Measurements from ENCODE around the gene NUMBL. TPM values are rescaled to one million over a fixed set of nuclear protein-coding genes. Genes with fewer than 3 reads are reported as not detected.
"Not testable (repeated sequence)": the region's sequence is repeated elsewhere in the genome, so short reads cannot be mapped to it uniquely, and the experiment has no call there.

NUMBL gene
- total RNA-seq, 1 donor from 2014 or later: 20.9 TPM

DNA sequence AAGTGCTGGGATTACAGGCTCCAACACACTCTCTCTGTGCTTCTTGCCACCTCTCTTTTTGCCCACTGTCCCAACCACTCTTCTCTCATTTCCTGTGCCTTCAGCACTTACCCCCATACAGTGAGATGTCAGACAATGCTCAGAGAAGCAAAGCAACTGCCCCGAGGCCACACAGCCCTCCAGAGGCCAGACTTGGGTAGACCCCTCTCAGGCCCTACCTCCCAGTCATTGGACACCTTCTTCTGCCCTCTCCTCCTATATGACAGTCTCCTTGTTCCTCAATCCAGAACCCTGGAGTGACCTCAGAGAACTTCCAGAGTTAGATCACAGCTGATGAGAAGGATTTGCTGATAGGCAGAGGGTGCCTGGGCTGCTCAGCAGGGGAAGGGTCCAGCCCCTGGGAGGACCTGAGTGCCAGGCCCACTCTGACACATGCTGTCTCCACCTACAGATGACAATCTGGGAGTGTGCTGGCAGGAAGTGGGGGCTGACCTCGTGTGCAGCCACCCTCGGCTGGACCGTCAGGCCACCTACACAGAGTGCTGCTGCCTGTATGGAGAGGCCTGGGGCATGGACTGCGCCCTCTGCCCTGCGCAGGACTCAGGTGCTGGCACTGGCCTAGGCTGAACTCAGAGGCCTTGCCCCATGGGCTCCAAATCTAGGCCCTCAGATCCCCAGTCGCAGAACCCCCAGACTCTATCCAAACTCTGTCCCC is 64.9 kb downstream of the NUMBL start:
- no peaks in the 10 kb centered on the region for H3K9me3 Mint-ChIP-seq (ENCODE audit: low read depth)
- peaks cover 6% of the 10 kb centered on the region for H3K4me1 Mint-ChIP-seq (ENCODE audit: low read depth)
- H3K4me3 Mint-ChIP-seq (ENCODE audit: low read depth): no peak overlapping the region
- TF ChIP-seq, protein P1, sequence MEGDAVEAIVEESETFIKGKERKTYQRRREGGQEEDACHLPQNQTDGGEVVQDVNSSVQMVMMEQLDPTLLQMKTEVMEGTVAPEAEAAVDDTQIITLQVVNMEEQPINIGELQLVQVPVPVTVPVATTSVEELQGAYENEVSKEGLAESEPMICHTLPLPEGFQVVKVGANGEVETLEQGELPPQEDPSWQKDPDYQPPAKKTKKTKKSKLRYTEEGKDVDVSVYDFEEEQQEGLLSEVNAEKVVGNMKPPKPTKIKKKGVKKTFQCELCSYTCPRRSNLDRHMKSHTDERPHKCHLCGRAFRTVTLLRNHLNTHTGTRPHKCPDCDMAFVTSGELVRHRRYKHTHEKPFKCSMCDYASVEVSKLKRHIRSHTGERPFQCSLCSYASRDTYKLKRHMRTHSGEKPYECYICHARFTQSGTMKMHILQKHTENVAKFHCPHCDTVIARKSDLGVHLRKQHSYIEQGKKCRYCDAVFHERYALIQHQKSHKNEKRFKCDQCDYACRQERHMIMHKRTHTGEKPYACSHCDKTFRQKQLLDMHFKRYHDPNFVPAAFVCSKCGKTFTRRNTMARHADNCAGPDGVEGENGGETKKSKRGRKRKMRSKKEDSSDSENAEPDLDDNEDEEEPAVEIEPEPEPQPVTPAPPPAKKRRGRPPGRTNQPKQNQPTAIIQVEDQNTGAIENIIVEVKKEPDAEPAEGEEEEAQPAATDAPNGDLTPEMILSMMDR (IDR thresholded peaks at IDR 0.05; ENCODE audit: unreplicated experiment): no peak
- H3K27me3 Mint-ChIP-seq: peaks cover 15% of the 10 kb centered on the region
- H3K27ac Mint-ChIP-seq: no peak overlapping the region
- DNase-seq (ENCODE audit: low spot score, unreplicated experiment): no peak
- peaks cover 7% of the 10 kb centered on the region for H3K36me3 Mint-ChIP-seq (ENCODE audit: insufficient read depth)

DNA sequence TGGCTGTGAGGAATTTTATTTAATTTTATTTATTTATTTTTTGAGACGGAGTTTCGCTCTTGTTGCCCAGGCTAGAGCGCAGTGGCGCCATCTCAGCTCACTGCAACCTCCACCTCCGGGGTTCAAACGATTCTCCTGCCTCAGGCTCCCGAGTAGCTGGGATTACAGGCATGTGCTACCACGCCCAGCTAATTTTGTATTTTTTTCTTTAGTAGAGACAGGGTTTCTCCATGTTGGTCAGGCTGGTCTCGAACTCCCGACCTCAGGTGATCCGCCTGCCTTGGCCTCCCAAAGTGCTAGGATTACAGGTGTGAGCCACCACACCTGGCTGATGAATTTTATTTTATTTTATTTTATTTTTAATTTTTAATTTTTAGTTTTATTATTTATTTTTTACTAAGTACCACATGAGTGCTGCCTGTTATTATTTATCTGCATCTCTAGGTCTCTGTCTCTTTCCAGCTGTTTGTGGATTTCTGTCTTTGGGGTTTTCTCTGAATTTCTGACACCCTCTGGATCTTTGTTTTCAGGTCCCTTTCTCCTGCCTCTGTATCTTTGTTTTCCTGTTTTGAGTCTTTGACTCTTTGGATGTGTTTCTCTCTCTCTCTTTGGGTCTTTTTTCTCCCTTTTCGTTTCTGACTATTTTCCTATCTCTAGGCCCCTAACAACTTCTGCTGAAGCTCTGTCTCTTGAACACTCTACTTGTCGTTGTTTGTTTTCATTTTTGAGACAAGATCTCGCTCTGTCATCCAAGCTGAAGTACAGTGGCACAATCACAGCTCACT is 65.9 kb downstream of the NUMBL start:
- H3K36me3 Mint-ChIP-seq (ENCODE audit: insufficient read depth); H3K27ac Mint-ChIP-seq; DNase-seq (ENCODE audit: low spot score, unreplicated experiment); H3K4me3 Mint-ChIP-seq (ENCODE audit: low read depth); H3K27me3 Mint-ChIP-seq; H3K9me3 Mint-ChIP-seq (ENCODE audit: low read depth); H3K4me1 Mint-ChIP-seq (ENCODE audit: low read depth): not testable (repeated sequence)

DNA sequence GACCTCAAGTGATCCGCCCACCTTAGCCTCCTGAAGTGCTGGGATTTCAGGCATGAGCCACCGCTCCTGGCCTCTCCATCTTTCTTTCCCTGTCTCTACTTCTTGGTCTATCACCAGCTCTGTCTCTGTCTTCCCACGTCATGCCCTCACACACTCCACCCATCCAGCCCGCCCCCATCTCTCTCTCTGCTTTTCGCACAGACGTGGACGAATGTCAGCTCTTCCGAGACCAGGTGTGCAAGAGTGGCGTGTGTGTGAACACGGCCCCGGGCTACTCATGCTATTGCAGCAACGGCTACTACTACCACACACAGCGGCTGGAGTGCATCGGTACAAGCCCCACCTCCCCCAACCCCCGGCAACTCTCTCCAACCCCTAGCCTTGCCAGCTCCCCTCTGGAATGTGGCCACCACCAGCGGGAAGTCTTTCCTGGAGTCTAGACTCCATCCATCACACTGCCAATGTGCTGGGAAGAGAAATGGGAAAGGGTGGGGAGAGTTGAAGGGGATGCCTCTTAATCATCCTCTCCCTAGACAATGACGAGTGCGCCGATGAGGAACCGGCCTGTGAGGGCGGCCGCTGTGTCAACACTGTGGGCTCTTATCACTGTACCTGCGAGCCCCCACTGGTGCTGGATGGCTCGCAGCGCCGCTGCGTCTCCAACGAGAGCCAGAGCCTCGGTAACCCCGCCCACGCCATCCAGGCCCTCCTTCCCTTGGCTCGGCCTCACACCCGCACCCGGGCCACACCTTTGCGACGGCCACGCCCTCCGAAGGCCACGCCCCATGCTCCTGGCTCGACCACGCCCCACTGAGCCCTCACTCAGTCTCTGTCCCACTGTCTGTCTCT is 66.8 kb downstream of the NUMBL start:
- DNase-seq (ENCODE audit: low spot score, unreplicated experiment): peak; percentile 59
- peaks cover 4% of the 10 kb centered on the region for H3K36me3 Mint-ChIP-seq (ENCODE audit: insufficient read depth)
- H3K27me3 Mint-ChIP-seq: peaks cover 9% of the 10 kb centered on the region
- no peak overlapping the region for H3K27ac Mint-ChIP-seq
- TF ChIP-seq, protein P1 (IDR thresholded peaks at IDR 0.05; ENCODE audit: unreplicated experiment): no peak
- H3K9me3 Mint-ChIP-seq (ENCODE audit: low read depth): no peaks in the 10 kb centered on the region
- no peak overlapping the region for H3K4me3 Mint-ChIP-seq (ENCODE audit: low read depth)
- H3K4me1 Mint-ChIP-seq (ENCODE audit: low read depth): peaks cover 6% of the 10 kb centered on the region

DNA sequence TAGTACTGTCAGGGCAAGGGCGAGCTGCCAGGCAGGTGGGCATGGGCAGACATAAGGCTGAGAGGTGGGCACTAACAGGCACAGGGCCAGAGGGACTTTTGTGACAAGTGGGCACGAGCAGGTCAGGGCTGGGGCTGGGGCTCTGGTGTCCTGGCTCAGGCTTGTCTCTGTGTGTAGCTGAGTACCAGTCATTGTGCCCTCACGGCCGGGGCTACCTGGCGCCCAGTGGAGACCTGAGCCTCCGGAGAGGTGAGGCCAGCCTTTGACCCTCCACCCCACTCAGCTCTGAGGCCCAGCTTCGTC is 67.7 kb downstream of the NUMBL start:
- TF ChIP-seq, protein P1 (IDR thresholded peaks at IDR 0.05; ENCODE audit: unreplicated experiment): no peak
- DNase-seq (ENCODE audit: low spot score, unreplicated experiment): no peak
- H3K27ac Mint-ChIP-seq: no peak overlapping the region
- H3K36me3 Mint-ChIP-seq (ENCODE audit: insufficient read depth): peaks cover 4% of the 10 kb centered on the region
- H3K4me3 Mint-ChIP-seq (ENCODE audit: low read depth): no peak overlapping the region
- H3K9me3 Mint-ChIP-seq (ENCODE audit: low read depth): no peaks in the 10 kb centered on the region
- peaks cover 6% of the 10 kb centered on the region for H3K4me1 Mint-ChIP-seq (ENCODE audit: low read depth)
- peaks cover 9% of the 10 kb centered on the region for H3K27me3 Mint-ChIP-seq

DNA sequence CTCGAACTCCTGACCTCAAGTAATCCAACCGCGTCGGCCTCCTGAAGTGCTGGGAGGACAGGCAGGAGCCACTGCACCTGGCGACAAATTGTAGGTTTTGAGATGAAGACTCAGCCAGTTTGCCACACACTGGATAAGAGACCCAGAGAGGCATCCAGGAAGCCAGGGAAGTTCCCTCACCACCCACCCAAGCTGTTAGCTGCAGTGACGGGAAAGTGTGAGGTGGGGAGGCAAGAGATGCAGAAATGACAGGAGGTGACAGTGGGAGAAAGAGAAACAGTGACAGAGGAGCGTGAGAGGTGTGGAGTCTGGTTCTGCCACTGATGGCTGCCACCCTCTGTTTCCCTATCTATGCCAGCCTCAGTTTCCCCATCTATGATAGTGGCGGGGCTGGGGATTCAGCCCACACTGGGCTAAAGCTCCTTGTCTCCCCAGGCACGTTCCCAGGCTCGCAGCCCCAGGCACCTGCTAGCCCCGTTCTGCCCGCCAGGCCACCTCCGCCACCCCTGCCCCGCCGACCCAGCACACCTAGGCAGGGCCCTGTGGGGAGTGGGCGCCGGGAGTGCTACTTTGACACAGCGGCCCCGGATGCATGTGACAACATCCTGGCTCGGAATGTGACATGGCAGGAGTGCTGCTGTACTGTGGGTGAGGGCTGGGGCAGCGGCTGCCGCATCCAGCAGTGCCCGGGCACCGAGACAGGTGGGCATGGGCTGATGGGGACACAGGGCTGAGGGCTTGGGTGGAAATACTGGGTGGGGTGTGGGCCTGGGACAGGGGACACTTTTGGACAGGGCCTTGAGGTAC is 68.3 kb downstream of the NUMBL start:
- no peaks in the 10 kb centered on the region for H3K9me3 Mint-ChIP-seq (ENCODE audit: low read depth)
- H3K27me3 Mint-ChIP-seq: peaks cover 7% of the 10 kb centered on the region
- TF ChIP-seq, protein P1 (IDR thresholded peaks at IDR 0.05; ENCODE audit: unreplicated experiment): no peak
- H3K36me3 Mint-ChIP-seq (ENCODE audit: insufficient read depth): peaks cover 4% of the 10 kb centered on the region
- no peak overlapping the region for H3K27ac Mint-ChIP-seq
- H3K4me1 Mint-ChIP-seq (ENCODE audit: low read depth): peaks cover 6% of the 10 kb centered on the region
- DNase-seq (ENCODE audit: low spot score, unreplicated experiment): no peak
- H3K4me3 Mint-ChIP-seq (ENCODE audit: low read depth): no peak overlapping the region

Measured in progenitor cell of endocrine pancreas (in vitro differentiated cells).